Measurements from ENCODE around the gene TIMM13. TPM values are rescaled to one million over a fixed set of nuclear protein-coding genes. Genes with fewer than 3 reads are reported as not detected.

The TIMM13 gene
- total and polyA plus RNA-seq, 2 of the 8 experiments (the other 6 are each of a cell fraction or from before 2014, with no cell fraction given): 270 to 275 TPM

GRCh38 chr19:2462635-2463421 is 35.4 kb upstream of the TIMM13 start (continued):
- peak; percentile 92 for TF ChIP-seq JUND (IDR thresholded peaks at IDR 0.05; ENCODE audit: low read length)
- peak in 1 of 2 experiments; percentile 25; a peak in 1 of 4 replicates for TF ChIP-seq RAD21 (IDR thresholded peaks at IDR 0.05 in 1 of 2, conservative IDR thresholded peaks at IDR 0.05 in 1 of 2; ENCODE audit: low read depth in 2 of 2, low read length in 2 of 2)
- TF ChIP-seq NRF1 (IDR thresholded peaks at IDR 0.05; ENCODE audit: low read depth, low read length): no peak
- TF ChIP-seq TEAD4 (IDR thresholded peaks at IDR 0.05; ENCODE audit: low read depth, low read length): peak; percentile 100
- TF ChIP-seq KDM4A (IDR thresholded peaks at IDR 0.05; ENCODE audit: low read depth, low read length, severe bottlenecking): peak; percentile 42
- TF ChIP-seq CEBPB (IDR thresholded peaks at IDR 0.05; ENCODE audit: low read depth, low read length): peak; percentile 6; the same call in 1 of the 2 replicates
- TF ChIP-seq RXRA (IDR thresholded peaks at IDR 0.05; ENCODE audit: insufficient read depth, low read depth, low read length): peak; percentile 83; the same call in 1 of the 2 replicates
- TF ChIP-seq E2F6 (IDR thresholded peaks at IDR 0.05): peak; percentile 52; the same call in 1 of the 2 replicates
- TF ChIP-seq SAP30 (IDR thresholded peaks at IDR 0.05; ENCODE audit: insufficient read depth, insufficient replicate concordance, low read length): no peak
- peak; percentile 90; the same call in 1 of the 2 replicates for TF ChIP-seq SP4 (IDR thresholded peaks at IDR 0.05; ENCODE audit: low read length)
- TF ChIP-seq RBBP5 (IDR thresholded peaks at IDR 0.05; ENCODE audit: borderline replicate concordance, low read depth, low read length): peak; percentile 6; the same call in 1 of the 2 replicates
- TF ChIP-seq SRF (IDR thresholded peaks at IDR 0.05; ENCODE audit: low read depth, low read length): peak; percentile 55; the same call in 1 of the 2 replicates
- peak; percentile 74; the same call in 1 of the 2 replicates for TF ChIP-seq JUN (IDR thresholded peaks at IDR 0.05; ENCODE audit: low read depth, low read length)
- TF ChIP-seq YY1 (IDR thresholded peaks at IDR 0.05; ENCODE audit: low read depth, low read length): peak; percentile 91
- TF ChIP-seq CTCF (IDR thresholded peaks at IDR 0.05; ENCODE audit: control extremely low read depth in 1 of 3, insufficient read depth in 1 of 3, low read depth in 1 of 3, low read length in 3 of 3): no peak
- TF ChIP-seq POLR2A (IDR thresholded peaks at IDR 0.05; ENCODE audit: control extremely low read depth in 1 of 2, low read depth in 2 of 2, low read length in 2 of 2): no peak; a peak in 1 of 3 replicates
- TF ChIP-seq FOSL1 (IDR thresholded peaks at IDR 0.05; ENCODE audit: insufficient read depth, low read depth, low read length): no peak
- peak; percentile 81 for TF ChIP-seq POU5F1 (IDR thresholded peaks at IDR 0.05; ENCODE audit: low read depth, low read length)
- peak; percentile 39 for TF ChIP-seq BRCA1 (IDR thresholded peaks at IDR 0.05; ENCODE audit: low read depth, low read length)
- peak; percentile 92 for TF ChIP-seq EGR1 (IDR thresholded peaks at IDR 0.05; ENCODE audit: borderline replicate concordance, low read depth, low read length)
- peak; percentile 88 for TF ChIP-seq BACH1 (IDR thresholded peaks at IDR 0.05; ENCODE audit: low read length)

Measured in H1 (cell line).